DND-41 (cell line): ENCODE results near the gene PDLIM4.

ENCODE experiments used
- ATAC-seq: fragments of 200-7000 bp; cut with Tn5 transposase; 3 replicates; pipeline ENCODE4 v1.9.1; 2021; ENCODE audit warnings: low read depth; ENCODE audit not compliant: insufficient read depth
- DNase-seq: peaks from one replicate; pipeline ENCODE4 v3.0.0-alpha.2; 2020
- H2AFZ ChIP-seq: 2 replicates; pipeline ENCODE4 v1.6.0; 2012; ENCODE audit warnings: low read depth, low read length
- H3K27ac ChIP-seq: 2 replicates; pipeline ENCODE4 v1.5.1; 2012; ENCODE audit warnings: low read length, inconsistent platforms
- H3K27me3 ChIP-seq: fragments of 200-600 bp; sonication (generic); 2 replicates; pipeline ENCODE4 v1.6.0; 2012; ENCODE audit warnings: low read length, mild to moderate bottlenecking, inconsistent platforms; ENCODE audit not compliant: insufficient read depth, poor library complexity
- H3K36me3 ChIP-seq: 2 replicates; pipeline ENCODE4 v1.5.1; 2012; ENCODE audit warnings: low read length, inconsistent platforms; ENCODE audit not compliant: insufficient read depth
- H3K4me1 ChIP-seq: 2 replicates; pipeline ENCODE4 v1.5.1; 2012; ENCODE audit warnings: mild to moderate bottlenecking, low read length; ENCODE audit not compliant: insufficient read depth
- H3K4me2 ChIP-seq: 2 replicates; pipeline ENCODE4 v1.6.0; 2012; ENCODE audit warnings: mild to moderate bottlenecking, moderate library complexity, low read length, inconsistent platforms; ENCODE audit not compliant: insufficient read depth
- H3K4me3 ChIP-seq, 2 experiments: fragments of 200-600 bp in 1 of 2; shearing (Covaris generic) in 1 of 2; 2 replicates each; pipeline ENCODE4 v1.5.1; 2012 to 2016; ENCODE audit warnings: inconsistent platforms in 2 of 2, low read length in 2 of 2, mild to moderate bottlenecking in 2 of 2, low read depth in 1 of 2, moderate library complexity in 1 of 2
- H3K79me2 ChIP-seq: 2 replicates; pipeline ENCODE4 v1.6.0; 2012; ENCODE audit warnings: low read length, inconsistent platforms; ENCODE audit not compliant: insufficient read depth
- H3K9ac ChIP-seq: 2 replicates; pipeline ENCODE4 v1.6.0; 2012; ENCODE audit warnings: low read depth, mild to moderate bottlenecking, inconsistent platforms, low read length, moderate library complexity
- H3K9me3 ChIP-seq: 2 replicates; pipeline ENCODE4 v1.5.1; 2012; ENCODE audit warnings: low read length, moderate library complexity, mild to moderate bottlenecking, inconsistent platforms; ENCODE audit not compliant: insufficient read depth, severe bottlenecking
- H4K20me1 ChIP-seq: 2 replicates; pipeline ENCODE4 v1.6.0; 2012; ENCODE audit warnings: low read length; ENCODE audit not compliant: insufficient read depth
- EZH2 ChIP-seq: IDR thresholded peaks from 3 replicates; pipeline ENCODE4 v1.6.1; 2012; ENCODE audit warnings: borderline replicate concordance, low read depth, mild to moderate bottlenecking, moderate library complexity, low read length, inconsistent platforms; ENCODE audit not compliant: severe bottlenecking
- TF ChIP-seq, protein P1 (sequence below): IDR thresholded peaks from 2 replicates; pipeline ENCODE4 v1.5.1; 2012; ENCODE audit warnings: borderline replicate concordance, low read length, moderate library complexity, mild to moderate bottlenecking; ENCODE audit not compliant: poor library complexity, severe bottlenecking; ENCODE audit errors: extremely low read depth

PDLIM4 gene

DNA sequence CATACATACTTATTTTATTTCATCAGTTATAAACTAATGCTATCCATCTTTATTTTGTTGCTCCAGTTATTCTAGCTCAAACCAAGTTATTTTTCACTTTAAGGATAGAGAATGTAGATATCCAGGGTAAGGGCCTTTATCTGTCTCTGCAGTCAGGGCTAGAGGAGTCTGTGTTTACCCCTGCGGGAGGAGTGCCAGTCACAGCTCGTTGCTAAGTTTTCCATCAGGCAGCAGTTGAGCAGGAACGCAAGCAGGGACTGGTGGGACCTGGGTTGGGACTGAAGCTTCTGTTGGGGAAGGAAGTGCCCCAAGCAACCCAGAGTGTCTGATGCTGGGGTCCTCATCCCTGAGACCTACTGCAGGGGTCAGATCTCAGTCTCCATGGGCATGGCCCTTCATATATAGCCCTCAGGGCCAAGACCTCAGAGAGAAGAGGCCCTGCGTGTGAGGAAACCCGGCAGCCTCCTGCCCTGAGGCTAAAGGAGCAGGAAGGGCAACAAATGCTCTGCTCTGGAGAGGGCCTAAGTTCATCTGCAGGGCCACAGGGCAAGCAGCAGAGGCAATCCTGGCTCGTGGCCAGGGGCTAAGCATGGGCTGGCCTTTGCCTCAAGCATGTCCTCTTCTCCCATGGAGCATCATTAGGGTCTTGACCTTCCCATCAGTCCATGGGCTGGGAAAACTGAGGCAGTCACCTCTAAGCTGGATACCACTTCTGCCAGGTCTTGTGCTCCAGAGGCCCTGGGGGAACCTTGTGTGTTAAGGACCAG is 43.3 kb downstream of the PDLIM4 start:
- H3K9ac ChIP-seq = no peak overlapping the region
- H3K27me3 ChIP-seq = peaks cover 16% of the 10 kb centered on the region
- H3K36me3 ChIP-seq = no peaks in the 10 kb centered on the region
- H4K20me1 ChIP-seq = no peaks in the 10 kb centered on the region
- TF ChIP-seq EZH2 = no peak
- TF ChIP-seq, protein P1, sequence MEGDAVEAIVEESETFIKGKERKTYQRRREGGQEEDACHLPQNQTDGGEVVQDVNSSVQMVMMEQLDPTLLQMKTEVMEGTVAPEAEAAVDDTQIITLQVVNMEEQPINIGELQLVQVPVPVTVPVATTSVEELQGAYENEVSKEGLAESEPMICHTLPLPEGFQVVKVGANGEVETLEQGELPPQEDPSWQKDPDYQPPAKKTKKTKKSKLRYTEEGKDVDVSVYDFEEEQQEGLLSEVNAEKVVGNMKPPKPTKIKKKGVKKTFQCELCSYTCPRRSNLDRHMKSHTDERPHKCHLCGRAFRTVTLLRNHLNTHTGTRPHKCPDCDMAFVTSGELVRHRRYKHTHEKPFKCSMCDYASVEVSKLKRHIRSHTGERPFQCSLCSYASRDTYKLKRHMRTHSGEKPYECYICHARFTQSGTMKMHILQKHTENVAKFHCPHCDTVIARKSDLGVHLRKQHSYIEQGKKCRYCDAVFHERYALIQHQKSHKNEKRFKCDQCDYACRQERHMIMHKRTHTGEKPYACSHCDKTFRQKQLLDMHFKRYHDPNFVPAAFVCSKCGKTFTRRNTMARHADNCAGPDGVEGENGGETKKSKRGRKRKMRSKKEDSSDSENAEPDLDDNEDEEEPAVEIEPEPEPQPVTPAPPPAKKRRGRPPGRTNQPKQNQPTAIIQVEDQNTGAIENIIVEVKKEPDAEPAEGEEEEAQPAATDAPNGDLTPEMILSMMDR = no peak
- H3K4me2 ChIP-seq = no peak overlapping the region
- no peak overlapping the region for H3K27ac ChIP-seq
- H3K9me3 ChIP-seq = no peaks in the 10 kb centered on the region
- H2AFZ ChIP-seq = no peak overlapping the region
- H3K4me1 ChIP-seq = no peaks in the 10 kb centered on the region
- H3K79me2 ChIP-seq = no peaks in the 10 kb centered on the region
- ATAC-seq = no peak
- no peak for DNase-seq
- no peak overlapping the region for H3K4me3 ChIP-seq

DNA sequence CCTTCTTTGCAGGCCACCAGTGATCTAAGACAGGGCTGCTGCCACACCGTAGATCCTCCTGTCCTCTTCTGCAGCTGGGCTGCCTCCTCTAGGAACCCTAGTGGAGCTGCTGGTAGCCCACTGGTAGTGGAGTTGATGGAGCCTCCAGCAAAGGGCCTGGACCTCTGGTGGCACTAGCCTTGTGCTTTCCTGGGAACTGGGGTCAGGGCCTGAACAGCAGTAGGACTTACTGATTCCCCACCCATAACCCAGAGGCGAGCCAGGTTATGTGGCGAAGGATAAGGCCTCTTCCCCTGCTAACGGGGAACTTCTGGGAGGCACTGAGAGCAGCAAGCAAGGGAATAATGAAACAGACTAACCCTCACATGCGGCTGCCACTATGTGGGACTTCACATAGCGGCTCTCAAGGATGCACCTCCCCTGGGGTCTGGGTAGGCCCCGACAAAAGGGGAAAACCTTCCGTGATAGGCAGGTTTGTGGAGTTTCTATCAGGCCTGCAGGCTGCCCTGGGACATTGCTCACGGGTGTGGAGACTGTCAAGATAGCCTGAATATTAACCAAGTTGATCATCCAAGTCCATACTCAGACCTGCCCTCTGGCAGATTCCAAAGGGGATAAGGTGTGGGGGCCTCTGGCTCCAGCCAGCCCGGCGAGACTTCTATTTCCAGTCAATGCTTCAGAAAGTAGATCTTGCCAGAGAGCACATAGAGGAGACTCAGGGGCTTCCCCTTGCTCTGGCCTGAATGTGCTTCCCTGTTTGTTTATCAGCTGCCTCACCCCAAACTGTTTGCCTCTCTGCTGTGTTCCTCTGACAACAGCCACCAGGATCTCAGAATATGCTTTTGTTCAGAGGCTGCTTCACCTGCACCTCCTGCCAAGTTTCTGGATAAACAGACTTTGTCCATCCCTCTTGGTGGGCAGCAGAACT is 44.1 kb downstream of the PDLIM4 start:
- H3K9ac ChIP-seq = no peak overlapping the region
- H3K4me3 ChIP-seq = no peak overlapping the region
- H3K27ac ChIP-seq = no peak overlapping the region
- no peaks in the 10 kb centered on the region for H4K20me1 ChIP-seq
- TF ChIP-seq, protein P1 = no peak
- no peak for TF ChIP-seq EZH2
- H3K79me2 ChIP-seq = no peaks in the 10 kb centered on the region
- H3K4me2 ChIP-seq = no peak overlapping the region
- no peak for ATAC-seq
- H3K36me3 ChIP-seq = no peaks in the 10 kb centered on the region
- peaks cover 8% of the 10 kb centered on the region for H3K27me3 ChIP-seq
- DNase-seq = no peak
- H3K9me3 ChIP-seq = no peaks in the 10 kb centered on the region
- H3K4me1 ChIP-seq = no peaks in the 10 kb centered on the region
- H2AFZ ChIP-seq = no peak overlapping the region

DNA sequence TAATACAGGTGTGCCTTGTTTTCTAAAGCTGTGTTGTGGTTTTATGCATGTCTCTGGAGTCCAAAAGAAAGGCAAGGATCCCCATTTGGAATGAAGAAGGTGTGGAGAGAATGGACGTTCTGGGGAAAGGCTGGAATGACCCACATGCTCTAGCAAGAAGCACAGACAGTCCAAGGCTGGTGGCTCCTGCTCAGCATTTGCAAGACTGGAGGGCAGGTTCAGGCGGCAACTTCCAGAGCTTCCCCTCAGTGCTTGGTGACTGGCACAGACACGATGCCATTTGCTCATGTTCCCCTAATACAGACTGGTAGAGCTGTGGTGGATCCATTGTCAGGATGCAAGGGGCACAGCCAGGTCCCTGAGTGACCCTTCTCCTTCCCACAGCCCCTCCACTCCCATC is 44.9 kb downstream of the PDLIM4 start:
- Histone ChIP-seq H4K20me1 (no peaks in the 10 kb centered on the region), H3K9ac (no peak overlapping the region), H2AFZ (no peak overlapping the region), H3K79me2 (no peaks in the 10 kb centered on the region), H3K27ac (no peak overlapping the region), H3K27me3 (peaks cover 5% of the 10 kb centered on the region), H3K9me3 (no peaks in the 10 kb centered on the region), H3K36me3 (no peaks in the 10 kb centered on the region), H3K4me2 (no peak overlapping the region), H3K4me1 (no peaks in the 10 kb centered on the region), H3K4me3 (no peak overlapping the region)
- DNase-seq = no peak
- no peak for ATAC-seq
- TF ChIP-seq, protein P1 = no peak
- no peak for TF ChIP-seq EZH2
